H1 (cell line): ENCODE results near the gene ADPRS. TPM values are rescaled to one million over a fixed set of nuclear protein-coding genes. Genes with fewer than 3 reads are reported as not detected.

Source experiments
- ATF2 ChIP-seq: IDR thresholded peaks from 2 replicates; pipeline ENCODE4 v1.6.1; 2012; ENCODE audit warnings: low read length, inconsistent platforms
- CTCF ChIP-seq, 3 experiments: IDR thresholded peaks; 1 replicate in 2 of 3; 2 replicates in 1 of 3; pipeline versions ENCODE4 v1.5.1 to v1.6.1; 2011; ENCODE audit warnings: low read length in 3 of 3, mild to moderate bottlenecking in 3 of 3, inconsistent platforms in 2 of 3, low read depth in 1 of 3, moderate library complexity in 1 of 3; ENCODE audit not compliant: insufficient read depth in 1 of 3; ENCODE audit errors: control extremely low read depth in 1 of 3
- EGR1 ChIP-seq: IDR thresholded peaks from 2 replicates; pipeline ENCODE4 v1.6.1; 2011; ENCODE audit warnings: low read depth, low read length, borderline replicate concordance
- RXRA ChIP-seq: IDR thresholded peaks from 2 replicates; pipeline ENCODE4 v1.6.1; 2011; ENCODE audit warnings: low read depth, mild to moderate bottlenecking, low read length, moderate library complexity; ENCODE audit not compliant: insufficient read depth
- SIN3A ChIP-seq, 2 experiments: IDR thresholded peaks in 1 of 2; conservative IDR thresholded peaks in 1 of 2; 2 replicates each; pipeline ENCODE4 v1.6.1; 2011 to 2012; ENCODE audit warnings: low read length in 2 of 2, improper control_type of control experiment in 1 of 2, low read depth in 1 of 2, mild to moderate bottlenecking in 1 of 2
- TAF1 ChIP-seq: IDR thresholded peaks from 2 replicates; pipeline ENCODE4 v1.6.1; 2011; ENCODE audit warnings: mild to moderate bottlenecking, low read depth, low read length
- polyA plus RNA-seq, 7 experiments: library from polyadenylated mRNA; depleted of rRNA in 3 of 7; stranded (reverse) in 5 of 7; unstranded in 2 of 7; fragments of >200 nt in 5 of 7; fragments of 200-250 nt in 2 of 7; gene quantifications; 1 replicate in 5 of 7; 2 replicates in 1 of 7; 4 replicates in 1 of 7; pipeline versions ENCODE4 v1.2.1 to v1.2.3, GENCODE V29; 2011 to 2013; ENCODE audit warnings: missing spikeins in 2 of 7, mixed read lengths in 2 of 7
- total RNA-seq: library from RNA; stranded (reverse); fragmentation: NEBNext Ultra II Directional; extraction: Animal tissue kit (Norgen Biotek cat#: 25700); gene quantifications from 2 replicates; pipeline ENCODE4 v1.2.1, GENCODE V29; 2021

Gene ADPRS
- total and polyA plus RNA-seq, 2 of the 8 experiments (the other 6 are each of a cell fraction or from before 2014, with no cell fraction given), result 22.9 to 38.1 TPM

DNA sequence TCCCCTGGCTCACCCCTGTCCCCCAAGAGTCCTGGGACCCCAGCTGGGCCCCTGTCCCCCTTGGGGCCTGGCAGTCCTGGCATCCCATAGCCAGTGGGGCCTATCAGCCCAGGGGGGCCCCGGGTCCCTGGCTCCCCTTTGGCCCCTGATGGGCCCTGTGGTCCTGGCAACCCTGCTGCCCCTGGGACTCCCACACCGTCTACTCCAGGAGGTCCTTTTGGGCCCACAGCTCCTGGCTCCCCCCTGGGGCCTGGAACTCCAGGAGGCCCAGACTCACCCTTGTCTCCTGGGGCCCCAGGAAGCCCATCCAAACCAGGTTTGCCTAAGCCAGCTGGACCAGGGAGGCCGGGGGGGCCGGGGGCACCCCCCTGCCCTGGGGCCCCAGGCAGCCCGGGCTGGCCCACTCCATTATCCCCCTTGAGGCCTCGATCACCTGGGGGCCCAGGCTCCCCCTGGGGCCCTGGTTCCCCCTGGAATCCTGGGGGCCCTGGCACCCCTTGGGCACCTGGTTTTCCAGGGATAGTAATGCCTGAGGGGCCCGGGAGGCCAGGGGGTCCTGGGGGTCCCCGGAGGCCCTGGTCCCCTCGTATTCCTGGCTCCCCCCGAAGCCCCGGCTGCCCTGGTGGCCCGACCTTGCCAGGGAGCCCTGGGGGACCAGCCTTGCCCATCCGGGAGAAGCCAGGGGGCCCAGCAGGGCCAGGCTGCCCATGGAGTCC, 10.1 kb downstream of the ADPRS start (continued):
- TF ChIP-seq ATF2 (no peak), CTCF (IDR thresholded peaks at IDR 0.05; ENCODE audit: control extremely low read depth in 1 of 3, insufficient read depth in 1 of 3, low read depth in 1 of 3, low read length in 3 of 3) (no peak), TAF1 (no peak), EGR1 (no peak), SIN3A (conservative IDR thresholded peaks at IDR 0.05 in 1 of 2, IDR thresholded peaks at IDR 0.05 in 1 of 2; ENCODE audit: low read depth in 1 of 2, low read length in 2 of 2) (no peak), RXRA (no peak)
- TF ChIP-seq, all 59 proteins: peak for 0
